Fibroblast of lung (primary cell): ENCODE data around the gene TOM1. TPM values are rescaled to one million over a fixed set of nuclear protein-coding genes. Genes with fewer than 3 reads are reported as not detected.

Source experiments
- DNase-seq, 2 donors: peaks; one replicate each; pipeline versions ENCODE4 v3.0.0 to v3.0.0-alpha.2; 2010; ENCODE audit warnings: low read depth in 2 of 2
- H2AFZ ChIP-seq: 2 replicates; pipeline ENCODE4 v1.5.1; 2012; ENCODE audit warnings: low read length, control low read depth, inconsistent platforms
- H3K27ac ChIP-seq: 2 replicates; pipeline ENCODE4 v1.5.1; 2011; ENCODE audit warnings: low read length, control low read depth; ENCODE audit not compliant: insufficient read depth
- H3K27me3 ChIP-seq: 2 replicates; pipeline ENCODE4 v1.5.1; 2011; ENCODE audit warnings: mild to moderate bottlenecking, low read length; ENCODE audit not compliant: control insufficient read depth, insufficient read depth
- H3K36me3 ChIP-seq: 2 replicates; pipeline ENCODE4 v1.5.1; 2011; ENCODE audit warnings: low read length; ENCODE audit not compliant: control insufficient read depth, insufficient read depth
- H3K4me1 ChIP-seq: 2 replicates; pipeline ENCODE4 v1.5.1; 2011; ENCODE audit warnings: low read length; ENCODE audit not compliant: control insufficient read depth, insufficient read depth; ENCODE audit errors: extremely low read depth
- H3K4me2 ChIP-seq: 2 replicates; pipeline ENCODE4 v1.5.1; 2011; ENCODE audit warnings: low read length, control low read depth; ENCODE audit not compliant: insufficient read depth; ENCODE audit errors: extremely low read depth
- H3K4me3 ChIP-seq, 4 experiments: fragments of 200-600 bp in 1 of 4; sonication (generic) in 1 of 4; replicated peaks in 1 of 4; 2 replicates each; pipeline ENCODE4 v1.5.1; 2011 to 2016; ENCODE audit warnings: low read length in 4 of 4, low read depth in 3 of 4, mild to moderate bottlenecking in 3 of 4, control low read depth in 2 of 4, inconsistent platforms in 1 of 4, mixed read lengths in 1 of 4; ENCODE audit not compliant: insufficient read depth in 1 of 4; ENCODE audit errors: control extremely low read depth in 1 of 4
- H3K79me2 ChIP-seq: 2 replicates; pipeline ENCODE4 v1.5.1; 2012; ENCODE audit warnings: mild to moderate bottlenecking, low read length, inconsistent platforms; ENCODE audit not compliant: control insufficient read depth, insufficient read depth
- H3K9ac ChIP-seq: 2 replicates; pipeline ENCODE4 v1.5.1; 2011; ENCODE audit warnings: mild to moderate bottlenecking, low read length, control low read depth; ENCODE audit not compliant: insufficient read depth
- H3K9me3 ChIP-seq: 2 replicates; pipeline ENCODE4 v1.5.1; 2012; ENCODE audit warnings: low read depth, low read length; ENCODE audit not compliant: control insufficient read depth, insufficient read depth
- H4K20me1 ChIP-seq: 2 replicates; pipeline ENCODE4 v1.5.1; 2011; ENCODE audit warnings: low read length; ENCODE audit not compliant: control insufficient read depth, insufficient read depth; ENCODE audit errors: extremely low read depth
- CTCF ChIP-seq, 2 donors: IDR thresholded peaks in 1 of 2; conservative IDR thresholded peaks in 1 of 2; 1 replicate in 1 of 2; 2 replicates in 1 of 2; pipeline ENCODE4 v1.5.1; 2011 to 2012; ENCODE audit warnings: low read length in 2 of 2, control low read depth in 1 of 2, inconsistent platforms in 1 of 2, low read depth in 1 of 2, mild to moderate bottlenecking in 1 of 2
- EZH2 ChIP-seq: IDR thresholded peaks from 2 replicates; pipeline ENCODE4 v1.5.1; 2012; ENCODE audit warnings: low read length, control low read depth, mild to moderate bottlenecking; ENCODE audit errors: missing control alignments
- polyA plus RNA-seq, 2 donors: library from polyadenylated mRNA; depleted of rRNA in 1 of 2; stranded (reverse) in 1 of 2; unstranded in 1 of 2; fragments of >200 nt; gene quantifications; 2 replicates each; pipeline ENCODE4 v1.2.1, GENCODE V29; 2011 to 2012; ENCODE audit warnings: missing spikeins in 1 of 2
- total RNA-seq: library from RNA; depleted of rRNA; stranded (reverse); fragments of >200 nt; gene quantifications from 2 replicates; pipeline ENCODE4 v1.2.1, GENCODE V29; 2014

TOM1 gene
- total and polyA plus RNA-seq, 2 donors (not counting 1 experiment from before 2014, with no cell fraction given): 30.9 to 51.6 TPM

DNA sequence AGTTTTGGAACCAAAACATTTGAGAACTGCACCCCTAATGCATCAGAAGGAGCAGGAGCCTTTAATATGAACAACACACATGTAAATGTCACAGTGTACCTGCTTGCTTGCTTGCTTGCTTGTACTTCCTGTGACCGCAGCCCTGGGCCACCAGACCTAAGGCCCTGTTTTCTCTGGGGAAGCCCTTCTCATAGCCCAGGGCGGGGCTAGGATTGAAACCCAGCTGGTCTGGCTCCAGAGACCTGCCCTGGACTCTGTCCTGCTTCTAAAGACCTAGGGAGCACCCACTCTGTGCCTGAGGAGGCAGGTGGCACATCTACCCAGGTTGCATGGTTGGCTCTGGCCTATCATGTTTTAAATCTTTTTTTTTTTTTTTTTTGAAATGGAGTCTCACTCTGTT lies 92.7 kb downstream of the TOM1 start:
- peaks cover 25% of the 10 kb centered on the region for H3K36me3 ChIP-seq
- no peaks in the 10 kb centered on the region for H4K20me1 ChIP-seq

DNA sequence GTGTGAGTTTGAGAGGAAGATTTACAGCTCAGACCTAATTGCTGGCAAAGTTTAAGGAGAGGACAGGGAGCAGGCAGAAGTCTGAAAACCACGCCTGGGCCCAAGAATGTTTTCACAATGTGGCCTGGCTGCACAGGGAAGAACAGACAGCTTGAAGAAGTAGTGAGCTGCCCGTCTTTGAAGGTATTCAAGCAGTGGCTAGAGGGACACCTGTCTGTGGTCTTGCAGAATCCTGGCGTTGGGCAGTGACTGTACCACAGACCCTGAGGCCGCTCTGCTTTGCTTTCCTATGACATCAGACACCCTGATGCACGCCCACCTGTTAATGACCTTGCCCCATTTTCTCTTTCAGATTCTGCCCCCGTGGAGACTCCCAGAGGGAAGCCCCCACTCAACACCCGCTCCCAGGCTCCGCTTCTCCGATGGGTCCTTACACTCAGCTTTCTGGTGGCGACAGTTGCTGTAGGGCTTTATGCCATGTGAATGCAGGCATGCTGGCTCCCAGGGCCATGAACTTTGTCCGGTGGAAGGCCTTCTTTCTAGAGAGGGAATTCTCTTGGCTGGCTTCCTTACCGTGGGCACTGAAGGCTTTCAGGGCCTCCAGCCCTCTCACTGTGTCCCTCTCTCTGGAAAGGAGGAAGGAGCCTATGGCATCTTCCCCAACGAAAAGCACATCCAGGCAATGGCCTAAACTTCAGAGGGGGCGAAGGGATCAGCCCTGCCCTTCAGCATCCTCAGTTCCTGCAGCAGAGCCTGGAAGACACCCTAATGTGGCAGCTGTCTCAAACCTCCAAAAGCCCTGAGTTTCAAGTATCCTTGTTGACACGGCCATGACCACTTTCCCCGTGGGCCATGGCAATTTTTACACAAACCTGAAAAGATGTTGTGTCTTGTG lies 93.7 kb downstream of the TOM1 start:
- Histone ChIP-seq H3K4me1 (no peaks in the 10 kb centered on the region), H2AFZ (no peak overlapping the region), H3K27me3 (no peaks in the 10 kb centered on the region), H3K36me3 (peaks cover 24% of the 10 kb centered on the region), H3K4me2 (no peak overlapping the region), H3K79me2 (no peaks in the 10 kb centered on the region), H3K4me3 (no peak overlapping the region), H3K9me3 (no peaks in the 10 kb centered on the region), H4K20me1 (no peaks in the 10 kb centered on the region), H3K9ac (no peak overlapping the region), H3K27ac (no peak overlapping the region)
- no peak for DNase-seq
- TF ChIP-seq EZH2 (no peak), CTCF (conservative IDR thresholded peaks at IDR 0.05 in 1 of 2, IDR thresholded peaks at IDR 0.05 in 1 of 2; ENCODE audit: low read depth in 1 of 2, low read length in 2 of 2) (no peak)

More for the DNA sequence above, 92.7 kb downstream of the TOM1 start:
- H3K9me3 ChIP-seq: no peaks in the 10 kb centered on the region
- no peaks in the 10 kb centered on the region for H3K27me3 ChIP-seq
- no peak overlapping the region for H3K9ac ChIP-seq
- H3K4me2 ChIP-seq: no peak overlapping the region
- no peak overlapping the region for H3K4me3 ChIP-seq
- no peak overlapping the region for H3K27ac ChIP-seq
- TF ChIP-seq EZH2: no peak
- TF ChIP-seq CTCF (conservative IDR thresholded peaks at IDR 0.05 in 1 of 2, IDR thresholded peaks at IDR 0.05 in 1 of 2; ENCODE audit: low read depth in 1 of 2, low read length in 2 of 2): no peak
- no peak for DNase-seq
- no peaks in the 10 kb centered on the region for H3K4me1 ChIP-seq
- H3K79me2 ChIP-seq: no peaks in the 10 kb centered on the region
- H2AFZ ChIP-seq: no peak overlapping the region

- no peaks in the 10 kb centered on the region for H3K27me3 ChIP-seq
- H4K20me1 ChIP-seq: no peaks in the 10 kb centered on the region
- TF ChIP-seq EZH2: no peak
- no peak for TF ChIP-seq CTCF (conservative IDR thresholded peaks at IDR 0.05 in 1 of 2, IDR thresholded peaks at IDR 0.05 in 1 of 2; ENCODE audit: low read depth in 1 of 2, low read length in 2 of 2)
Measured at GRCh38 chr22:35394011-35394312, 94.3 kb downstream of the TOM1 start.

More at GRCh38 chr22:35394011-35394312, 94.3 kb downstream of the TOM1 start:
- Histone ChIP-seq H3K79me2 (no peaks in the 10 kb centered on the region), H3K4me2 (no peak overlapping the region), H3K9ac (no peak overlapping the region), H3K36me3 (peaks cover 21% of the 10 kb centered on the region), H3K4me1 (no peaks in the 10 kb centered on the region), H2AFZ (no peak overlapping the region), H3K4me3 (no peak overlapping the region), H3K27ac (no peak overlapping the region), H3K9me3 (no peaks in the 10 kb centered on the region)
- no peak for DNase-seq
